Measurements from ENCODE around the gene PDE6D.

The PDE6D gene

DNA sequence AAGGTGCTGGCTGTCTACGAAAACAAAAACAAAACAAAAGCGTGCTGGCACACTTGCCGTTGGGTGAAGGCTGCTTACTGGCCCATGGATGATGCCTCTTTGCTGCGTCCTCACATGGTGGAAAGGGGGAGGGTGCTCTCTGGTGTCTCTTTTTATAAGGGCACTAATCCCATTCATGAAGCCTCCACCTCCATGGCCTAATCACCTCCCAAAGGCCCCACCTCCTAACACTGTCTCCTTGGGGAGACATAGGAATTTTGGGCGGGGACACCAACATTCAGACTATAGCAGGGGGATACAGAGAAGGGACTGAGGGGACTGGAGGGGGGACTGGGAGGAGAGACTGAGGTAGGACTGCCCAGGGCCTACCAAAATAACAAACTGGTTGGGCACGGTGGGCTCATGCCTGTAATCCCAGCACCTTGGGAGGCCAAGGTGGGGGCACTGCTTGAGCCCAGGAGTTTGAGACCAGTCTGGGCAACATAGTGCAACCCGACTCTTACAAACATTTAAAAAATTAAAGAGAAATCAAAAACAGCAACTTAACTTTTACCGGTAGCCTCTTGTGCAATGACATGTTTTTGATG, 58.3 kb downstream of the PDE6D start:
- Mint-ChIP-seq H3K27me3 (no peaks in the 10 kb centered on the region), H3K4me3 (no peak overlapping the region), H3K27ac (ENCODE audit: low read depth) (no peak overlapping the region), H3K9me3 (no peaks in the 10 kb centered on the region), H3K4me1 (no peaks in the 10 kb centered on the region), H3K36me3 (ENCODE audit: insufficient read depth) (peaks cover 5% of the 10 kb centered on the region)
- ATAC-seq (replicated peaks; ENCODE audit: extremely low read depth, poor library complexity, severe bottlenecking) (no peak), DNase-seq (ENCODE audit: low spot score in 2 of 2) (no peak)

DNA sequence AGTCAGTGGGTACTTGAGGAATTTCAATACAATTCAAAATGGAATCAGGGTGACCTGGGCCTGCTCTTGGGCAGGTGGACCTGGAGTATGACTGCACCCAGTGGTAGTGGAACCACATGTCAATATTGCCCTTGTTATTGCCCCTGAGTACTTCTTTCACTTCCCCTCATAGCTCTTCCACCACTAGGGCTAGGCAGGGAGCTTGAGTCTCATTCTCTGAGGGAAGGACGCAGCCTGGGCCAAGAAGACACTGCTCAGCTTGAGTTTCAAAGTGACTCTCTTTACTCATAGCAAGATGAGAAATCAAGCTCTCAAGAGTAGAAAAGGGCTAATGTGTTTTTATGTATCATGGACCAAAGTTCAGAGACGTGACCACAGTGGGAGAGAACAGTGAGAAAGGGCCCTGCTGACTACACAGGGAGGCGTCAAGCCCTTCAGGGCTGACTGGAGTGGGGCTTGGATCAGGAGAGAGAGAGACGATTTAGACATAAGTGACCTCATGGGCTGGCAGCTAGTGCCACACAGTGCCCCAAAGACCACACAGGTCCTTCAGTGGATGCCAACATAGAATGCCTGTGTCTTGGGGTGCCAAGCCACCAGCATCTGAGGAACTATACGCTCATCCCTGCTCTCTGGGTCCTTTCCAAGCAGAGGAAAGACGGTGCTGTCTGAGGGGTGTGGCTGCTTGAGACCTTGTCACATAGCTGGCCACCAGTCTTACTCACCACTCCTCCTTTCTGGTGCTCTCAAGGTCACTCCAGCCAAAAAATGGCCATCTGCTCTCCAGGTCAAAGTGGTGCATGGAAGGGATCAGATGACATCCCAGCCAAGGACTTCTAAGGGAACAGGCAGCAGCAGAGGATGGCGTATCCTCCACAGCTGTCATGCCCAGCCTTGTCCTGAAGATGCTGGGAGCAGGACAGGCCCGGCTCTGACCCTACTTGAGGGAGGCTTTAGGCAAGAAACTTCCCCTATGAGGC, 59.8 kb downstream of the PDE6D start:
- no peak overlapping the region for H3K27ac Mint-ChIP-seq (ENCODE audit: low read depth)
- ATAC-seq (replicated peaks; ENCODE audit: extremely low read depth, poor library complexity, severe bottlenecking) (no peak), DNase-seq (ENCODE audit: low spot score in 2 of 2) (no peak)

GRCh38 chr2:231720292-231720986, 60.6 kb downstream of the PDE6D start:
- Mint-ChIP-seq H3K4me3 (no peak overlapping the region), H3K27ac (ENCODE audit: low read depth) (no peak overlapping the region), H3K9me3 (no peaks in the 10 kb centered on the region), H3K27me3 (no peaks in the 10 kb centered on the region), H3K36me3 (ENCODE audit: insufficient read depth) (peaks cover 5% of the 10 kb centered on the region), H3K4me1 (peaks cover 6% of the 10 kb centered on the region)
- ATAC-seq (replicated peaks; ENCODE audit: extremely low read depth, poor library complexity, severe bottlenecking) (no peak), DNase-seq (ENCODE audit: low spot score in 2 of 2) (no peak)

More for the DNA sequence above, 59.8 kb downstream of the PDE6D start:
- Mint-ChIP-seq H3K9me3 (no peaks in the 10 kb centered on the region), H3K27me3 (no peaks in the 10 kb centered on the region), H3K36me3 (ENCODE audit: insufficient read depth) (peaks cover 5% of the 10 kb centered on the region), H3K4me3 (no peak overlapping the region), H3K4me1 (no peaks in the 10 kb centered on the region)

- Mint-ChIP-seq H3K9me3 (no peaks in the 10 kb centered on the region), H3K4me3 (no peak overlapping the region), H3K27ac (ENCODE audit: low read depth) (no peak overlapping the region), H3K4me1 (peaks cover 18% of the 10 kb centered on the region), H3K27me3 (no peaks in the 10 kb centered on the region), H3K36me3 (ENCODE audit: insufficient read depth) (peaks cover 15% of the 10 kb centered on the region)
- ATAC-seq (replicated peaks; ENCODE audit: extremely low read depth, poor library complexity, severe bottlenecking) (no peak), DNase-seq (ENCODE audit: low spot score in 2 of 2) (no peak)
Observed at GRCh38 chr2:231718799-231719198, 62.3 kb downstream of the PDE6D start.

DNA sequence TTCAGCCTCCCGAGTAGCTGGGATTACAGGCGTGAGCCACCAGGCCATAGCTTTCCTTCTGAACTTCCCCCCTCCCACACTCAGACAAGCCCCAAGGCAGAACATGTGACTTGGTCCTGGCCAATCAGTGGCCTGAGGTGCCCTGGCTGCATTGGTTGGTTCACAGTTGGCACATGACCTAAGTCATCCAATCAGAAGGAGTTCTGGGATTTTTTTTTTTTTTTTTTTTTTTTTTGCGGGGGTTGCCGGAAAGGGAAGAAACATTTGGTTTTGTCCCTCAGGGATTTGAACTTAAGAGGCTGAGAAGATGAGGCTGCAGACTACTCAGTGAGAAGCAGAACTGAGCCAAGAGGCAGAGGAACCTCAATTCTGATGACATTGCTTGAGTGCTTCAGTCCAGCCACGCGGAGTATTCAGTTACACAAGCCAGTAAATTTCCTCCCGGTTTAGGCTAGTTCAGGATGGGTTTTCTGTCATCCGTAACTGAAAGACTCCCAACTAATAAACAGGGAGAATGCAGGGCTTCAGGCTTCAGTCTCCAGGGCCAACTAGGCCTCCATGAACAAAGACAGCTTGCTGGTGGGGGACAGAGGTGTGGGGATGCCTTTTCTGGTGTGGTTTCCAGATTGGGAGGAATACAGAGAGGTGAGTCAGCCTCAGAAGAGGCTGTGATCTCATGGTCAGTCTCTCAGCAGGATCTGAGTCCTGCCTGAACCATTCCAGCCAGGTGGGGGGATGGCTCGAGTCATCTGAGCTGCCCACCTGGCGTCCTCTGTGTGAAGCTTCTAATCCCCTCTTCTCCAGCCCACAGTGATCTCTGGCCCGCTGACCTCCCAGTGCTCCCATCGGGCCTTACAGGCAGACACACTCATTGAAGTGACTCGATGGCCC, 63.6 kb downstream of the PDE6D start:
- H3K9me3 Mint-ChIP-seq, result no peaks in the 10 kb centered on the region
- no peak overlapping the region for H3K4me3 Mint-ChIP-seq
- peaks cover 25% of the 10 kb centered on the region for H3K4me1 Mint-ChIP-seq
- ATAC-seq (replicated peaks; ENCODE audit: extremely low read depth, poor library complexity, severe bottlenecking), result no peak
- DNase-seq (ENCODE audit: low spot score in 2 of 2), result no peak
- peaks cover 26% of the 10 kb centered on the region for H3K36me3 Mint-ChIP-seq (ENCODE audit: insufficient read depth)
- H3K27me3 Mint-ChIP-seq, result no peaks in the 10 kb centered on the region
- no peak overlapping the region for H3K27ac Mint-ChIP-seq (ENCODE audit: low read depth)

- Mint-ChIP-seq H3K4me3 (no peak overlapping the region), H3K9me3 (no peaks in the 10 kb centered on the region), H3K36me3 (ENCODE audit: insufficient read depth) (peaks cover 34% of the 10 kb centered on the region), H3K27me3 (no peaks in the 10 kb centered on the region), H3K4me1 (peaks cover 33% of the 10 kb centered on the region), H3K27ac (ENCODE audit: low read depth) (peak overlapping the region; percentile 86)
- no peak for ATAC-seq (replicated peaks; ENCODE audit: extremely low read depth, poor library complexity, severe bottlenecking)
- DNase-seq (ENCODE audit: low spot score in 2 of 2), result no peak
Observed at GRCh38 chr2:231716666-231717280, 64.3 kb downstream of the PDE6D start.

DNA sequence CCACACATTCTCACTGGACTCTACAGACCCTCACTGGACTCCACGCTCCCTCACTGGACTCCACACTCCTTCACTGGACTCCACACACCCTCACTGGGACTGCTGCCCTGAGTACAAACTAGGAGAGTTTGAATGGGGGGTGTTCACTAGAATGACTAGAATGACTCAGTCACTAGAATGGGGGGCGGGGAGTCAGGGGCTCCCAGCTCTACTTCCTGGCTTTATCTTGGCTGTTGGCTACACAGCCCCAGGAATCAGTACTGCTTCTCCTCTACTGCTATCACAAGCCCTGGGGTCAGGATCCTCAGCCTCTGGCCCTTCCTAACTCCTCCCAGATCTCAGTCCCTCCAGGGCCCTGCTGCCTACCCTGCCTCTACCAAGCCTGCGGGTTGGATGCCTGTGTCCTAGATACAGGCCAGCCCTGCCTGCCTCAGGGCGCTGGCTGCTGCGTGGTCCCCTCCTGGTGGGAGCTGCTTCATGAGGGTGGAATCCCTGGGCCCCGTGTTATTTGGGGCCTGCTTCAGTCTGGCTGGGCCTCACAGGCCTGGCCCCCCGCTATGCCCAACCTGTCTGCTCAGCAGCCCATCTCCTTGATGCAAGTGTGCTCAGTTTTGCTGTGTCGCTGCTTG, 65.0 kb downstream of the PDE6D start:
- Mint-ChIP-seq H3K36me3 (ENCODE audit: insufficient read depth) (peaks cover 41% of the 10 kb centered on the region), H3K4me3 (peak overlapping the region; percentile 11), H3K27ac (ENCODE audit: low read depth) (peak overlapping the region; percentile 86), H3K27me3 (no peaks in the 10 kb centered on the region), H3K9me3 (no peaks in the 10 kb centered on the region), H3K4me1 (peaks cover 39% of the 10 kb centered on the region)
- ATAC-seq (replicated peaks; ENCODE audit: extremely low read depth, poor library complexity, severe bottlenecking), result no peak
- no peak for DNase-seq (ENCODE audit: low spot score in 2 of 2)

GRCh38 chr2:231715499-231715837, 65.6 kb downstream of the PDE6D start:
- H3K4me1 Mint-ChIP-seq, result peaks cover 40% of the 10 kb centered on the region
- DNase-seq (ENCODE audit: low spot score in 2 of 2), result no peak
- no peak for ATAC-seq (replicated peaks; ENCODE audit: extremely low read depth, poor library complexity, severe bottlenecking)
- H3K27me3 Mint-ChIP-seq, result no peaks in the 10 kb centered on the region
- peak overlapping the region; percentile 86 for H3K27ac Mint-ChIP-seq (ENCODE audit: low read depth)
- peak overlapping the region; percentile 11 for H3K4me3 Mint-ChIP-seq
- peaks cover 47% of the 10 kb centered on the region for H3K36me3 Mint-ChIP-seq (ENCODE audit: insufficient read depth)
- no peaks in the 10 kb centered on the region for H3K9me3 Mint-ChIP-seq

GRCh38 chr2:231714639-231715498, 66.2 kb downstream of the PDE6D start:
- H3K36me3 Mint-ChIP-seq (ENCODE audit: insufficient read depth), result peaks cover 53% of the 10 kb centered on the region
- DNase-seq (ENCODE audit: low spot score in 2 of 2), result peak; percentile 64 to 84
- no peak for ATAC-seq (replicated peaks; ENCODE audit: extremely low read depth, poor library complexity, severe bottlenecking)
- H3K27ac Mint-ChIP-seq (ENCODE audit: low read depth), result peak overlapping the region; percentile 86
- no peaks in the 10 kb centered on the region for H3K9me3 Mint-ChIP-seq
- peaks cover 40% of the 10 kb centered on the region for H3K4me1 Mint-ChIP-seq
- peak overlapping the region; percentile 58 for H3K4me3 Mint-ChIP-seq
- no peaks in the 10 kb centered on the region for H3K27me3 Mint-ChIP-seq

DNA sequence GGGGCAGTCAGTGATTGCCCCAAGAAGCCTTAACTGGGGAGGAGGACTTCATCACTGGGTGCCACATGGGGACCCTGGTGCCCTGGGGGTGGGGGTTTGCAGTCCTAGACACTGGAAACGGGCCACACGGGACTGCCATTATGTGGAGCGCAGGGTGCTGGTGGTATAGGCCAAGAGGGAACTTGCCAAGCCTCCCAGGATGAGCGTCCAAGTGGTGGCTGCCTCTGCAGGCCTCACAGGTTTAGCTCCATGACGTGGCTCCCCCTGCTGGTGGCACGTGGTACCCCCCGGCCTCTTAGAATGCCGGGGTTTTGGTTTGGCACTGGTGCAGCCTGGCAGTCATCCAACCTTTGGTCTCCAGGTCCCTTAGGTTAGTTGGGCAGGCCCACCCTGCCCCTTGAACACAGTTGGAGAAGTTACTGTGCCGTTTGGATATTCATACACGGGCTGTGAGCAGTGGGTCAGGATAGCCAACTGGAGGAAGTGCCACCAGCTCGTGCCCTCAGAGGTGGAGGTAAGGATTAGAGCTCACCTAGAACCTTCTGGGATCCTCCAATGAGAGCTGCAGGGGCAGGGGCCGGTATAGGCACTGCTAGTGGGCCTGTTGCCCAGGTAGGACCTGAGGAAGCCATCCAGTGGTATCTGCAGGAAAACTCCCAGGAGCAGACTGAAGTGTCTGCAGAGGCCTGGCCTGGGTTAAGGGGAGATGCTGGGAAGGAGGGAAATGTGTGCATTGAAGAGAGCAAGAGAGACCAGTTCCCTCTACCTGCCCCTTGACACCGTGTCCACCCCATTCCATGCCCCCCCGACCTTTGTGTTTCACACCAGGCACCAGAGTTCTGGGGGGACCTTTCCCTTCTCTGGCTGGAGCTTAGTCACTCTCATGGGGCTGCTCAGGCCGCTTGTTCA, 67.1 kb downstream of the PDE6D start:
- H3K4me3 Mint-ChIP-seq, result peak overlapping the region; percentile 58
- no peaks in the 10 kb centered on the region for H3K9me3 Mint-ChIP-seq
- peak; percentile 89 to 95 for DNase-seq (ENCODE audit: low spot score in 2 of 2)
- peaks cover 61% of the 10 kb centered on the region for H3K36me3 Mint-ChIP-seq (ENCODE audit: insufficient read depth)
- peak overlapping the region; percentile 84 for H3K27ac Mint-ChIP-seq (ENCODE audit: low read depth)
- peaks cover 40% of the 10 kb centered on the region for H3K4me1 Mint-ChIP-seq
- no peaks in the 10 kb centered on the region for H3K27me3 Mint-ChIP-seq
- peak; percentile 25 for ATAC-seq (replicated peaks; ENCODE audit: extremely low read depth, poor library complexity, severe bottlenecking)
